ENCODE results near the gene OMG.

OMG gene

DNA sequence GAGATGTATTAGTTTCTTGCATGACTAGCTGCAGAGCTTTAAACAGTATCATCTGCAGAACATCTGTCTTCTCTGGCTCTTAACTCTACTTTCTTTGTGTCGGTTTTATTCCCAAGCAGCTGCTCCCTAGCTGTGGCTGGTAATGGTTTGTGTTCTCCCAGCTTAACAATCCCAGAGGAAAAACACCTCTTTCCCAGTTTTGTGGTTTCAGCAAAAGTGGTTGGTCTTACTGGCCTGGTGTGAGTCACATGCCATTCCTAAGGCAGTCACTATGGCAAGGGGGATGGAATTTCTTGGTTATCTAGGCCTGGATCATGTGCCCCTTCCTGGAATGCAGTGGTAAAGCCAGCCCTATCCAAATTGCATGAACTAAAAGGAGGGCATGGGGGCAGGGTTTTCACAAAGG, 27.5 kb downstream of the OMG start (continued):
- TF ChIP-seq, protein P1, sequence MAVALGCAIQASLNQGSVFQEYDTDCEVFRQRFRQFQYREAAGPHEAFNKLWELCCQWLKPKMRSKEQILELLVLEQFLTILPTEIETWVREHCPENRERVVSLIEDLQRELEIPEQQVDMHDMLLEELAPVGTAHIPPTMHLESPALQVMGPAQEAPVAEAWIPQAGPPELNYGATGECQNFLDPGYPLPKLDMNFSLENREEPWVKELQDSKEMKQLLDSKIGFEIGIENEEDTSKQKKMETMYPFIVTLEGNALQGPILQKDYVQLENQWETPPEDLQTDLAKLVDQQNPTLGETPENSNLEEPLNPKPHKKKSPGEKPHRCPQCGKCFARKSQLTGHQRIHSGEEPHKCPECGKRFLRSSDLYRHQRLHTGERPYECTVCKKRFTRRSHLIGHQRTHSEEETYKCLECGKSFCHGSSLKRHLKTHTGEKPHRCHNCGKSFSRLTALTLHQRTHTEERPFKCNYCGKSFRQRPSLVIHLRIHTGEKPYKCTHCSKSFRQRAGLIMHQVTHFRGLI (tag by site-specific recombination; IDR thresholded peaks at IDR 0.05) = peak; percentile 24; the same call in 1 of the 2 replicates
- TF ChIP-seq ZNF169 (tag by site-specific recombination; IDR thresholded peaks at IDR 0.05) = no peak
- TF ChIP-seq, protein P2, sequence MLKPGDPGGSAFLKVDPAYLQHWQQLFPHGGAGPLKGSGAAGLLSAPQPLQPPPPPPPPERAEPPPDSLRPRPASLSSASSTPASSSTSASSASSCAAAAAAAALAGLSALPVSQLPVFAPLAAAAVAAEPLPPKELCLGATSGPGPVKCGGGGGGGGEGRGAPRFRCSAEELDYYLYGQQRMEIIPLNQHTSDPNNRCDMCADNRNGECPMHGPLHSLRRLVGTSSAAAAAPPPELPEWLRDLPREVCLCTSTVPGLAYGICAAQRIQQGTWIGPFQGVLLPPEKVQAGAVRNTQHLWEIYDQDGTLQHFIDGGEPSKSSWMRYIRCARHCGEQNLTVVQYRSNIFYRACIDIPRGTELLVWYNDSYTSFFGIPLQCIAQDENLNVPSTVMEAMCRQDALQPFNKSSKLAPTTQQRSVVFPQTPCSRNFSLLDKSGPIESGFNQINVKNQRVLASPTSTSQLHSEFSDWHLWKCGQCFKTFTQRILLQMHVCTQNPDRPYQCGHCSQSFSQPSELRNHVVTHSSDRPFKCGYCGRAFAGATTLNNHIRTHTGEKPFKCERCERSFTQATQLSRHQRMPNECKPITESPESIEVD (tag by site-specific recombination; IDR thresholded peaks at IDR 0.05) = peak; percentile 59
- TF ChIP-seq FEZF1 (tag by site-specific recombination; IDR thresholded peaks at IDR 0.05) = peak; percentile 54

DNA sequence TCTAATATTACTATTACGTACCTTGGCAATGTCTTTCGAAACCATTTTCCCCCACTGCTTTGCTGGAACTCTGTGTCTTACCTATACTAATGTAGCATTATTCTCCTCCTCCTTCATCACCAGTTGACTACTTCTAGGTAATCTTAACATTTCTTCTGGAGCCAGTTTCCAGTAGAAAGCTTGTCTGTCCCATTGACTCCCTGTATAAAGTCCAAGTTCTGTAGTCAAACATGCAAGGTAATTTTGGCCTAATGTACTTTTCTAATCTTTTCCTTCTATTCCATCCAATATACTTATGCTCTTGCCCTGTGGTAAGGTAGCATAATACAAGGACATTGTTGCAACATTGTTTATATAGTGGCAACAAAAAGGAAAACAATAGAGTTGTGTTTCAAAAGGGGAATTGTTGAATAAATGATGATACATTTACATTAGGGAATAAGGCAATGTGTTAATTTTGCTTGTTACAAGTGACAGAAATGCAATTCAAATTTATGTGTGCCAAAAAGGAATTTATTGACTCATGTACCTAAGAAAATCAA, 27.9 kb downstream of the OMG start:
- TF ChIP-seq ZBTB7A (tag by site-specific recombination; IDR thresholded peaks at IDR 0.05; ENCODE audit: low read depth) (no peak), ZNF23 (tag by site-specific recombination; IDR thresholded peaks at IDR 0.05; ENCODE audit: borderline replicate concordance) (no peak), GLI2 (tag by site-specific recombination; IDR thresholded peaks at IDR 0.05; ENCODE audit: borderline replicate concordance, low read depth) (no peak), ZNF416 (tag by site-specific recombination; IDR thresholded peaks at IDR 0.05) (no peak), ZNF585B (tag by site-specific recombination; IDR thresholded peaks at IDR 0.05) (no peak), SCRT1 (tag by site-specific recombination; IDR thresholded peaks at IDR 0.05; ENCODE audit: borderline replicate concordance) (no peak), ZNF214 (tag by site-specific recombination; IDR thresholded peaks at IDR 0.05; ENCODE audit: borderline replicate concordance) (no peak), ZNF169 (tag by site-specific recombination; IDR thresholded peaks at IDR 0.05) (no peak), GLI4 (tag by site-specific recombination; IDR thresholded peaks at IDR 0.05) (no peak), ZNF664 (tag by site-specific recombination; IDR thresholded peaks at IDR 0.05) (no peak), YY1 (tag by site-specific recombination; IDR thresholded peaks at IDR 0.05) (no peak), ZNF529 (tag by site-specific recombination; IDR thresholded peaks at IDR 0.05; ENCODE audit: insufficient replicate concordance) (no peak), ZNF677 (tag by site-specific recombination; IDR thresholded peaks at IDR 0.05) (no peak), ZNF555 (tag by site-specific recombination; conservative IDR thresholded peaks at IDR 0.05) (no peak)
- TF ChIP-seq, protein P3, sequence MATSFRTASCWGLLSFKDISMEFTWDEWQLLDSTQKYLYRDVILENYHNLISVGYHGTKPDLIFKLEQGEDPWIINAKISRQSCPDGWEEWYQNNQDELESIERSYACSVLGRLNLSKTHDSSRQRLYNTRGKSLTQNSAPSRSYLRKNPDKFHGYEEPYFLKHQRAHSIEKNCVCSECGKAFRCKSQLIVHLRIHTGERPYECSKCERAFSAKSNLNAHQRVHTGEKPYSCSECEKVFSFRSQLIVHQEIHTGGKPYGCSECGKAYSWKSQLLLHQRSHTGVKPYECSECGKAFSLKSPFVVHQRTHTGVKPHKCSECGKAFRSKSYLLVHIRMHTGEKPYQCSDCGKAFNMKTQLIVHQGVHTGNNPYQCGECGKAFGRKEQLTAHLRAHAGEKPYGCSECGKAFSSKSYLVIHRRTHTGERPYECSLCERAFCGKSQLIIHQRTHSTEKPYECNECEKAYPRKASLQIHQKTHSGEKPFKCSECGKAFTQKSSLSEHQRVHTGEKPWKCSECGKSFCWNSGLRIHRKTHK (tag by site-specific recombination; IDR thresholded peaks at IDR 0.05) = no peak
- TF ChIP-seq, protein P4, sequence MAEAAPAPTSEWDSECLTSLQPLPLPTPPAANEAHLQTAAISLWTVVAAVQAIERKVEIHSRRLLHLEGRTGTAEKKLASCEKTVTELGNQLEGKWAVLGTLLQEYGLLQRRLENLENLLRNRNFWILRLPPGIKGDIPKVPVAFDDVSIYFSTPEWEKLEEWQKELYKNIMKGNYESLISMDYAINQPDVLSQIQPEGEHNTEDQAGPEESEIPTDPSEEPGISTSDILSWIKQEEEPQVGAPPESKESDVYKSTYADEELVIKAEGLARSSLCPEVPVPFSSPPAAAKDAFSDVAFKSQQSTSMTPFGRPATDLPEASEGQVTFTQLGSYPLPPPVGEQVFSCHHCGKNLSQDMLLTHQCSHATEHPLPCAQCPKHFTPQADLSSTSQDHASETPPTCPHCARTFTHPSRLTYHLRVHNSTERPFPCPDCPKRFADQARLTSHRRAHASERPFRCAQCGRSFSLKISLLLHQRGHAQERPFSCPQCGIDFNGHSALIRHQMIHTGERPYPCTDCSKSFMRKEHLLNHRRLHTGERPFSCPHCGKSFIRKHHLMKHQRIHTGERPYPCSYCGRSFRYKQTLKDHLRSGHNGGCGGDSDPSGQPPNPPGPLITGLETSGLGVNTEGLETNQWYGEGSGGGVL (tag by site-specific recombination; IDR thresholded peaks at IDR 0.05) = no peak
- TF ChIP-seq, protein P5, sequence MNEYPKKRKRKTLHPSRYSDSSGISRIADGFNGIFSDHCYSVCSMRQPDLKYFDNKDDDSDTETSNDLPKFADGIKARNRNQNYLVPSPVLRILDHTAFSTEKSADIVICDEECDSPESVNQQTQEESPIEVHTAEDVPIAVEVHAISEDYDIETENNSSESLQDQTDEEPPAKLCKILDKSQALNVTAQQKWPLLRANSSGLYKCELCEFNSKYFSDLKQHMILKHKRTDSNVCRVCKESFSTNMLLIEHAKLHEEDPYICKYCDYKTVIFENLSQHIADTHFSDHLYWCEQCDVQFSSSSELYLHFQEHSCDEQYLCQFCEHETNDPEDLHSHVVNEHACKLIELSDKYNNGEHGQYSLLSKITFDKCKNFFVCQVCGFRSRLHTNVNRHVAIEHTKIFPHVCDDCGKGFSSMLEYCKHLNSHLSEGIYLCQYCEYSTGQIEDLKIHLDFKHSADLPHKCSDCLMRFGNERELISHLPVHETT (tag by site-specific recombination; IDR thresholded peaks at IDR 0.05) = no peak
- TF ChIP-seq, protein P6, sequence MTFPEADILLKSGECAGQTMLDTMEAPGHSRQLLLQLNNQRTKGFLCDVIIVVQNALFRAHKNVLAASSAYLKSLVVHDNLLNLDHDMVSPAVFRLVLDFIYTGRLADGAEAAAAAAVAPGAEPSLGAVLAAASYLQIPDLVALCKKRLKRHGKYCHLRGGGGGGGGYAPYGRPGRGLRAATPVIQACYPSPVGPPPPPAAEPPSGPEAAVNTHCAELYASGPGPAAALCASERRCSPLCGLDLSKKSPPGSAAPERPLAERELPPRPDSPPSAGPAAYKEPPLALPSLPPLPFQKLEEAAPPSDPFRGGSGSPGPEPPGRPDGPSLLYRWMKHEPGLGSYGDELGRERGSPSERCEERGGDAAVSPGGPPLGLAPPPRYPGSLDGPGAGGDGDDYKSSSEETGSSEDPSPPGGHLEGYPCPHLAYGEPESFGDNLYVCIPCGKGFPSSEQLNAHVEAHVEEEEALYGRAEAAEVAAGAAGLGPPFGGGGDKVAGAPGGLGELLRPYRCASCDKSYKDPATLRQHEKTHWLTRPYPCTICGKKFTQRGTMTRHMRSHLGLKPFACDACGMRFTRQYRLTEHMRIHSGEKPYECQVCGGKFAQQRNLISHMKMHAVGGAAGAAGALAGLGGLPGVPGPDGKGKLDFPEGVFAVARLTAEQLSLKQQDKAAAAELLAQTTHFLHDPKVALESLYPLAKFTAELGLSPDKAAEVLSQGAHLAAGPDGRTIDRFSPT (tag by site-specific recombination; IDR thresholded peaks at IDR 0.05) = no peak
- TF ChIP-seq, protein P7, sequence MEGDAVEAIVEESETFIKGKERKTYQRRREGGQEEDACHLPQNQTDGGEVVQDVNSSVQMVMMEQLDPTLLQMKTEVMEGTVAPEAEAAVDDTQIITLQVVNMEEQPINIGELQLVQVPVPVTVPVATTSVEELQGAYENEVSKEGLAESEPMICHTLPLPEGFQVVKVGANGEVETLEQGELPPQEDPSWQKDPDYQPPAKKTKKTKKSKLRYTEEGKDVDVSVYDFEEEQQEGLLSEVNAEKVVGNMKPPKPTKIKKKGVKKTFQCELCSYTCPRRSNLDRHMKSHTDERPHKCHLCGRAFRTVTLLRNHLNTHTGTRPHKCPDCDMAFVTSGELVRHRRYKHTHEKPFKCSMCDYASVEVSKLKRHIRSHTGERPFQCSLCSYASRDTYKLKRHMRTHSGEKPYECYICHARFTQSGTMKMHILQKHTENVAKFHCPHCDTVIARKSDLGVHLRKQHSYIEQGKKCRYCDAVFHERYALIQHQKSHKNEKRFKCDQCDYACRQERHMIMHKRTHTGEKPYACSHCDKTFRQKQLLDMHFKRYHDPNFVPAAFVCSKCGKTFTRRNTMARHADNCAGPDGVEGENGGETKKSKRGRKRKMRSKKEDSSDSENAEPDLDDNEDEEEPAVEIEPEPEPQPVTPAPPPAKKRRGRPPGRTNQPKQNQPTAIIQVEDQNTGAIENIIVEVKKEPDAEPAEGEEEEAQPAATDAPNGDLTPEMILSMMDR (tag by site-specific recombination; IDR thresholded peaks at IDR 0.05) = no peak
- POLR2A ChIA-PET = interaction anchor here (0.6 to 0.9 kb wide), 3 partner anchors 17 to 261 kb away, joined by 3 to 4 read pairs (median 4); no protein-coding TSS in a partner anchor
- Histone ChIP-seq H3K27ac (ENCODE audit: extremely low read depth, low read depth, low read length) (no peak overlapping the region), H3K4me3 (ENCODE audit: low read depth, low read length) (no peak overlapping the region), H3K4me1 (ENCODE audit: control insufficient read depth, insufficient read depth, low read length) (peaks cover 7% of the 10 kb centered on the region), H3K9me3 (ENCODE audit: control insufficient read depth, insufficient read depth, low read depth, low read length) (no peaks in the 10 kb centered on the region), H3K36me3 (ENCODE audit: control insufficient read depth in 2 of 2, insufficient read depth in 1 of 2, low read length in 2 of 2) (peaks cover 46 to 57% of the 10 kb centered on the region in 2 experiments)
- CTCF ChIA-PET = interaction anchor here (0.6 kb wide), 2 partner anchors 37 to 262 kb away, joined by 3 to 4 read pairs; no protein-coding TSS in a partner anchor

Data from HEK293 (cell line).